Left lung (tissue), 10 donors: ENCODE data around the gene ZNF33A. TPM values are rescaled to one million over a fixed set of nuclear protein-coding genes. Genes with fewer than 3 reads are reported as not detected.
"Not testable (repeated sequence)": the region's sequence is repeated elsewhere in the genome, so short reads cannot be mapped to it uniquely, and the experiment has no call there.

ENCODE experiments used
- ATAC-seq: fragments of 200-7000 bp; cut with Tn5 transposase; one replicate; pipeline ENCODE4 v1.9.1; 2020; ENCODE audit warnings: moderate library complexity
- DNase-seq, 4 donors: peaks; one replicate each; pipeline ENCODE4 v3.0.0-alpha.2; 2013 to 2020
- H3K27ac ChIP-seq, 2 donors: fragments of 200-600 bp; sonication (generic) in 1 of 2; one replicate each; pipeline versions ENCODE4 v1.5.0 to v1.8.0; 2020 to 2021
- H3K27me3 ChIP-seq, 2 donors: fragments of 200-600 bp; sonication (generic) in 1 of 2; one replicate each; pipeline versions ENCODE4 v1.5.0 to v1.8.0; 2020 to 2021
- H3K36me3 ChIP-seq, 2 donors: fragments of 200-600 bp; sonication (generic) in 1 of 2; one replicate each; pipeline versions ENCODE4 v1.5.0 to v1.8.0; 2020 to 2021
- H3K4me1 ChIP-seq, 2 donors: fragments of 200-600 bp; one replicate each; pipeline ENCODE4 v1.8.0; 2021
- H3K4me3 ChIP-seq, 2 donors: fragments of 200-600 bp; sonication (generic) in 1 of 2; one replicate each; pipeline versions ENCODE4 v1.5.0 to v1.8.0; 2020 to 2021; ENCODE audit warnings: mild to moderate bottlenecking in 1 of 2
- H3K9me3 ChIP-seq, 2 donors: fragments of 200-600 bp; sonication (generic) in 1 of 2; one replicate each; pipeline versions ENCODE4 v1.5.0 to v1.8.0; 2020 to 2021
- CTCF ChIP-seq, 2 donors: fragments of 200-600 bp; sonication (generic) in 1 of 2; IDR thresholded peaks; one replicate each; pipeline versions ENCODE4 v1.5.0 to v1.8.0; 2021; ENCODE audit warnings: antibody characterized with exemption in 2 of 2
- intact Hi-C, 2 donors: fragments of 100-400 bp; cut with DNase I; formaldehyde crosslinking; loops; one replicate each; pipeline versions ENCODE4 v1.11.2 to v1.14.2; 2022
- polyA plus RNA-seq, 6 donors: library from polyadenylated mRNA; unstranded; fragments of 120-200 nt; gene quantifications; one replicate each; pipeline ENCODE4 v1.2.1, GENCODE V29; 2013; ENCODE audit not compliant: insufficient read length in 6 of 6
- total RNA-seq, 2 donors: library from RNA; stranded (reverse); fragmentation: NEBNext Ultra II Directional; extraction: Animal tissue kit (Norgen Biotek cat#: 25700); gene quantifications; one replicate each; pipeline ENCODE4 v1.2.1, GENCODE V29; 2021
- donor health status: DM: no; HTN: yes; CAD: no.
- donor health status: DM: no; HTN: no; CAD: no.

ZNF33A gene
- total and polyA plus RNA-seq, 8 donors = 25.8 to 43.1 (median 39.4) TPM

- no peaks in the 10 kb centered on the region for H3K27me3 ChIP-seq
- H3K36me3 ChIP-seq = peaks cover 0 to 66% of the 10 kb centered on the region in 2 donors
- no peaks in the 10 kb centered on the region for H3K9me3 ChIP-seq
- no peak overlapping the region for H3K27ac ChIP-seq
- ATAC-seq (no peak), DNase-seq (no peak)
- intact Hi-C loops = no loop called here
- peaks cover 0 to 2% of the 10 kb centered on the region in 2 donors for H3K4me1 ChIP-seq
- H3K4me3 ChIP-seq = no peak overlapping the region
- no peak for TF ChIP-seq CTCF (IDR thresholded peaks at IDR 0.05)
Measured at GRCh38 chr10:38043516-38043915, 33.0 kb downstream of the ZNF33A start.

- no peak for TF ChIP-seq CTCF (IDR thresholded peaks at IDR 0.05)
- Histone ChIP-seq H3K4me3 (no peak overlapping the region), H3K27ac (no peak overlapping the region), H3K27me3 (no peaks in the 10 kb centered on the region), H3K4me1 (no peaks in the 10 kb centered on the region), H3K36me3 (peaks cover 0 to 69% of the 10 kb centered on the region in 2 donors), H3K9me3 (peaks cover 0 to under 1% of the 10 kb centered on the region in 2 donors)
- ATAC-seq (no peak), DNase-seq (no peak)
- intact Hi-C loops = no loop called here
Measured at GRCh38 chr10:38045129-38045528, 34.7 kb downstream of the ZNF33A start.

- H3K27me3 ChIP-seq = no peaks in the 10 kb centered on the region
- H3K27ac ChIP-seq = no peak overlapping the region
- DNase-seq (no peak), ATAC-seq (no peak)
- peaks cover 0 to 16% of the 10 kb centered on the region in 2 donors for H3K9me3 ChIP-seq
- H3K36me3 ChIP-seq = peaks cover 0 to 69% of the 10 kb centered on the region in 2 donors
- H3K4me3 ChIP-seq = no peak overlapping the region
- intact Hi-C loops = no loop called here
- H3K4me1 ChIP-seq = no peaks in the 10 kb centered on the region
- TF ChIP-seq CTCF (IDR thresholded peaks at IDR 0.05) = no peak
Measured at GRCh38 chr10:38047666-38048065, 37.2 kb downstream of the ZNF33A start.

- Histone ChIP-seq H3K4me1 (no peaks in the 10 kb centered on the region), H3K4me3 (no peak overlapping the region), H3K27ac (no peak overlapping the region), H3K9me3 (peaks cover 0 to 40% of the 10 kb centered on the region in 2 donors), H3K36me3 (peaks cover 0 to 71% of the 10 kb centered on the region in 2 donors), H3K27me3 (no peaks in the 10 kb centered on the region)
- no peak for TF ChIP-seq CTCF (IDR thresholded peaks at IDR 0.05)
- no peak for ATAC-seq
- intact Hi-C loops = no loop called here
- DNase-seq = no peak
Measured at GRCh38 chr10:38050212-38050611, 39.7 kb downstream of the ZNF33A start.

- H3K9me3 ChIP-seq = peaks cover 0 to 76% of the 10 kb centered on the region in 2 donors
- H3K4me1 ChIP-seq = no peaks in the 10 kb centered on the region
- intact Hi-C loops = no loop called here
- H3K4me3 ChIP-seq = no peak overlapping the region
- no peak for TF ChIP-seq CTCF (IDR thresholded peaks at IDR 0.05)
- H3K36me3 ChIP-seq = peaks cover 0 to 82% of the 10 kb centered on the region in 2 donors
- ATAC-seq (peak; percentile 62), DNase-seq (no peak)
- no peaks in the 10 kb centered on the region for H3K27me3 ChIP-seq
- H3K27ac ChIP-seq = peak overlapping the region in 1 of 2 donors; percentile 4
Measured at GRCh38 chr10:38054361-38054797, 43.9 kb downstream of the ZNF33A start.

GRCh38 chr10:38055274-38055894, 44.9 kb downstream of the ZNF33A start:
- ATAC-seq = not testable (repeated sequence)

GRCh38 chr10:38069663-38070062, 59.2 kb downstream of the ZNF33A start:
- H3K4me1 ChIP-seq, intact Hi-C loops, DNase-seq, H3K27me3 ChIP-seq, H3K27ac ChIP-seq, H3K36me3 ChIP-seq, H3K9me3 ChIP-seq, H3K4me3 ChIP-seq: not testable (repeated sequence)
- peak; percentile 18 for ATAC-seq

More at GRCh38 chr10:38055274-38055894, 44.9 kb downstream of the ZNF33A start:
- intact Hi-C loops, H3K4me1 ChIP-seq, H3K4me3 ChIP-seq, DNase-seq, H3K27me3 ChIP-seq, H3K27ac ChIP-seq: not testable (repeated sequence)
- Histone ChIP-seq H3K9me3 (peaks cover 0 to 73% of the 10 kb centered on the region in 2 donors), H3K36me3 (peaks cover 0 to 86% of the 10 kb centered on the region in 2 donors)
